ENCODE results near the gene B4GALNT1.
A peak's percentile ranks its signal among the peaks of the same experiment; 100 is the strongest.
"Not testable (repeated sequence)": the region's sequence is repeated elsewhere in the genome, so short reads cannot be mapped to it uniquely, and the experiment has no call there.

B4GALNT1 gene

DNA sequence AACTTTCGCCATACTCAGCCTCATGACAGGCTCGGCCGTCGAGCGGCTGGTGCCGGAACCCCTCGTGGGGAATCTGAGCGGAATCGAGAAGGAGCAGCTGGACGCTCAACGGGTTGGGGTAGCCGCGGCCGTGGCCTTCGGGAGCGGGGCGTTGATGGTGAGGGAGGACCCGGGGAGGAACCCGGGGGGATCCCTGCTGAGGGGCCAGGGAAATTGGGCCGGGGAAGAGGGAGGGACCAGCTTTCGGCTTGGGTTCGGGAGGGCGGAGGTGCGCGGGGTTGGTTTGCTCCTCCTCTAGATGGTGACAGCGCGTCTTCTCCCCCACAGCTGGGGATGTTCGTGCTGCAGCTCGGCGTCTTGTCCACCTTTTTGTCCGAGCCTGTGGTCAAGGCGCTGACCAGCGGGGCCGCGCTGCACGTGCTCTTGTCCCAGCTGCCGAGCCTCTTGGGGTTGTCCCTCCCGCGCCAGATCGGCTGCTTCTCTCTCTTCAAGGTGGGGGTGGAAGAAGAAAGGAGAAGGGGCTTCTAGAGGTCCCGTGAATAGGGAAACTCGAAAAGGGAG, 12.0 kb downstream of the B4GALNT1 start:
- no peak for DNase-seq (ENCODE audit: low spot score)

GRCh38 chr12:57620245-57620935, 12.6 kb downstream of the B4GALNT1 start:
- no peak for DNase-seq (ENCODE audit: low spot score)

- DNase-seq (ENCODE audit: low spot score), result no peak
Measured at GRCh38 chr12:57619434-57620244, 13.4 kb downstream of the B4GALNT1 start.

GRCh38 chr12:57618966-57619433, 14.0 kb downstream of the B4GALNT1 start:
- DNase-seq (ENCODE audit: low spot score), result no peak

- not testable (repeated sequence) for DNase-seq (ENCODE audit: low spot score)
Measured at GRCh38 chr12:57618431-57618830, 14.6 kb downstream of the B4GALNT1 start.

- no peak for DNase-seq (ENCODE audit: low spot score)
Measured at GRCh38 chr12:57617942-57618341, 15.1 kb downstream of the B4GALNT1 start.

DNA sequence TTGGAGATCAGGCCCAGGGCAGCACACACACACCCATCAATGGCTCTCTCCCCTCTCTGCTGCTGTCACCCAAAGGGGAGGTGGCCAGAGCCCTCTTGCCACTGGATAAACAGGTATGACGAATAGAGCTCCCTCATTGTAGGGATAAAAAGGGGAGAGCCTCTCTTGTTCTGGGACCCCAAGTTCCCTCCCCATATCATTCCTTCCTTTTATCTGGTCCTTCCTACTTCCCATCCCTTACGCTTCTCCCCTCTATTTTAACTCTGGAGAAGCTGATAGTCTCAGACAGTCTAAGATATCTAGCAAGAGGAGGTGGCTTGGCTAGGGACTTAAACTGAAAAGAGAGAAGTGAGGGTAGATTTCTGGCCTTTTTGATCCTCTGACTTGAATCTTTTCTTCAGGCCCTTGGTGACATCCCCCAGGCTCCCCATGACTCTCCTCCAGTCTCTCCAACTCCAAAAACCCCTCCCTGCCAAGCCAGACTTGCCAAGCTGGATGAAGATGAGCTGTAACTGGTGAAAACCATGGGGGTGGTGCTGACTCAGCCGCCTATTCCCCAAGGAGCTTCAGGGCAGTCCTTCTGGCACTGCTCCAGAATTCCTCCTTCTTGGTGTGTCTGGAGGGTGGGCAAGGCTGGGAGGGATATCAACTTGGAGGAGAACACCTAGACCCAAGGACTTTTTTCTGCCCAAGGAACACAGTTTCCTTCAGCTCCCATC, 16.5 kb downstream of the B4GALNT1 start:
- no peak for DNase-seq (ENCODE audit: low spot score)

DNA sequence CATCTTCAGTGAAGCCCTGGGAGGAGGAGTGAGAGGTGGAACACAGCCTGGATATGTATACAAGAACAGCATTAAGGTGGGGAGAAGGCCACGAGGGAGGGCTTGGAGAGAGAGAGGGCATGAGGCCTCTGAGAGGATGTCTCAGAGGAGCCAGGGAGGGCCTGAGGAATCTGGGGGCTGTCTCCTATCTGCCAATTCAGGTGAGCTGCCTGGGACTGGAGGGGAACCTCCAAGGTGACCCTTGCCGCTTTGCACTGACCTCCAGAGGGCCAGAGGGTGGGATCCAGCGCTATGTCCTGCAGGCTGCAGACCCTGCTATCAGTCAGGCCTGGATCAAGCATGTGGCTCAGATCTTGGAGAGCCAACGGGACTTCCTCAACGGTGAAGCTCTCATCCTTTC, 17.4 kb downstream of the B4GALNT1 start:
- no peak for DNase-seq (ENCODE audit: low spot score)

- DNase-seq (ENCODE audit: low spot score), result no peak
Measured at GRCh38 chr12:57614948-57615500, 18.0 kb downstream of the B4GALNT1 start.

- DNase-seq (ENCODE audit: low spot score), result no peak
Measured at GRCh38 chr12:57614178-57614947, 18.6 kb downstream of the B4GALNT1 start.

DNA sequence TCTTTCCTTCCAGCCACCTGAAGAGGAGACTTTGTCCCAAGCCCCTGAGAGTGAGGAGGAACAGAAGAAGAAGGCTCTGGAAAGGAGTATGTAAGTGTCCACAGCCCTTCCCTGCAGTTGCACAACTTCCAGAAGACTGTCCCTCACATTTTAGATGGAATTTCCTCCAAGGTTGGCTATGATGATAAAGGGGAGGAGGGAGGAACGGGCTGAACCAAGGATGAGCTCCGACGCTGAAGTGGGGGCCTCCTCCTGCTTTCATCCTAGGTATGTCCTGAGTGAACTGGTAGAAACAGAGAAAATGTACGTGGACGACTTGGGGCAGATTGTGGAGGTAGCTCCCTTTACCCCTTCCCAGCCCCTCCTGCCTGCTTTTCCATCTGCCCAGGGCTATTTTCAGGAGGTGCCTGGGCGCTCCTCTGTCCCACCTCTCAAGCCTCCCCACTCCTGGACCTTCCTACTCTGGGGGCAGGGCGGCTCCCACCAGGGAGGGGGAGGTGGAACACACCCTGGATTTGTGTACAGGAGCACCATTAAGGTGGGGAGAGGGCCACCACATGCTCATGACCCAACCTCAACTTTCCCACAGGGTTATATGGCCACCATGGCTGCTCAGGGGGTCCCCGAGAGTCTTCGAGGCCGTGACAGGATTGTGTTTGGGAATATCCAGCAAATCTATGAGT, 19.4 kb downstream of the B4GALNT1 start:
- no peak for DNase-seq (ENCODE audit: low spot score)

GRCh38 chr12:57612711-57613426, 20.1 kb downstream of the B4GALNT1 start:
- no peak for DNase-seq (ENCODE audit: low spot score)

DNA sequence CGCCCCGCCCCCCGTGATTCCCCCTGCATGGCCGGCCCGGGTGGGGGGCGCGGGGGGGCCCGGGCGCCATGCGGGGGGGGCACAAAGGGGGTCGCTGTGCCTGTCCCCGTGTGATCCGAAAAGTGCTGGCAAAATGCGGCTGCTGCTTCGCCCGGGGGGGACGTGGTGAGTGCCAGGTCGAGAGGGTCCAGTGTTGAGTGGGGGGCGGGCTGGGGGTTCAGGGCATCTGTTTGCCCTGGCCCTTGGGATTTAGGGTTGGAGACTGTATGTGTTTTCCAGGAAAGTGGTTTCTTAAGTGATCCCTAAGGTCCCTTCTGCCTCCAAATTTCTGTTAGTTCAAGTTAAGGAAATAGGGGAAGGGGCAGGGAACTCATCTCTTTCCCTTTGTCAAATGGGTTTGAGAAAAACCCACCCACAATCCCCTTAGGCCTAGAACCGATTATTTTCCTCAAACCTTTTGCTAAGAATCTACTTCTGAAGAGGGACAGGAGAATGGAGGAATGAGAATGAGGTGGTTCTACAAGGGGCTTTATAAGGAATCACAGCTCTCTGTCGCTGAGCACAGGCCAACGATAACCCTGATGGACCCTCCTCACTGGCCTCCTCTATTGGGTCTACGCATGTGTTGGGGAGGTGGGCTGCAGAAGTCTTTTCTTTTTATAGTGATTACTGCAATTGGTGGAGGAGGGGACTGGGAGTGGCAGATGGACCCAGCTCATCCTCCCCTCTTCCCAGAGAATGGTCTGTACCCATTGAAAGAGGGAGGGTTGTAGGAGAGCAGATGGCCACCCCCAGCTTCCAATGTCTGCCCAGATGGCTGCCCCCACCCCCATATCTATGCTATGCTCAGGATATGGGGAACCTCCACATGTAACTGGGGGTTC, 20.9 kb downstream of the B4GALNT1 start:
- DNase-seq (ENCODE audit: low spot score), result no peak

GRCh38 chr12:57611108-57611826, 21.7 kb downstream of the B4GALNT1 start, which contains the start of gene ARHGEF25:
Gene ARHGEF25, plus strand, starts transcription at chr12:57611435. Its CDS starts 460 bp downstream, at chr12:57611895.
- DNase-seq (ENCODE audit: low spot score), result peak; percentile 92

- DNase-seq (ENCODE audit: low spot score), result no peak
Measured at GRCh38 chr12:57610554-57611107, 22.4 kb downstream of the B4GALNT1 start.

DNA sequence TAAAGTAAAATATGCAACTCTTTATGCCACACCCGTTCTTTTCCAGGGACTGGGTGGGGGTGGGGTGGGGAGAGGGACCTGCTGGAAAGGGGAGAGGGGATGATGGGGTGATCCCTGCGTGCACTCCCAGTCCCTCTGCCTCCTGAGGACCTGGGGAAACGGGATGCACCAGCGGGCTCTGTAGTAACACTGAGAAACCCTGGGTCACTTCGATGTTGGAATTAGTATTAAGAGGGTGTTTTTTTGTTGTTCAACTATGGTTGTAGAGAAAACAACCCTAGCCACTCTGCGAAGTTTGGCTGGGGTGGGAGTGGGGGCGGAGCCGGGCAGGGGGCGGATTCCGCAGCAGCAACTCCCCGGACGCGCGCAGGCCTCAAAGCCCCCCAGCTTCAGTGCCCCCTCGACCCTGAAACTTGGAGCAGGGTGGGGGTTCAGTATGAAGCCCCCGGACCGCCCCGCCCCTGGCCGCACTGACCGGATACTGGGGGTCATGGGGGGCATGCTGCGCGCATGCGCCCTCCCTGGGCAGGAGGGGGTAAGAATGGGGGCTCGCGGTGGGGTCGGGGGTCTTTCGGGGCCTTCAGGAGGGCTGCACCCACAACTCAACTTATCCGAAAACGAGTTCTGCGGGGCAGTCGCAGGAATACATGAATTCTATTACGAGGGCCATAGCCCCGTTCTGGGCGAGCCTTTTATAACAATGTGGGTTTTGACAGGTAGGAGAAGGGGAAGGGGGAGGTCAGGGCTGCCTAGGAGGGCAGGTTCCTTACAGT, 23.0 kb downstream of the B4GALNT1 start:
- DNase-seq (ENCODE audit: low spot score), result no peak
